Left kidney (tissue), 8 donors: ENCODE results near the gene UCP1. TPM values are rescaled to one million over a fixed set of nuclear protein-coding genes. Genes with fewer than 3 reads are reported as not detected.

ENCODE experiments used
- DNase-seq: peaks from one replicate; pipeline ENCODE4 v3.0.0-alpha.2; 2013
- long read RNA-seq, 8 donors: transcript quantifications; one replicate each; lab custom pipeline, GENCODE V29; 2026
- polyA plus RNA-seq: library from polyadenylated mRNA; unstranded; fragments of 120-200 nt; gene quantifications from one replicate; pipeline ENCODE4 v1.2.1, GENCODE V29; 2013; ENCODE audit not compliant: insufficient read length

Gene UCP1
- polyA plus RNA-seq = 0.25 TPM
- long read RNA-seq, donor 1, partial matches to known transcripts = 0 of 1 reads
- long read RNA-seq, donor 1, other reads (novel, unspliced or antisense) = 0 of 1 reads
- long read RNA-seq, donor 2 = 0 reads
- long read RNA-seq, donor 3 = 0 reads
- long read RNA-seq, donor 4 = 0 reads
- long read RNA-seq, donor 5 = 0 reads
- long read RNA-seq, donor 6 = 0 reads
- long read RNA-seq, donor 7 = 0 reads
- long read RNA-seq, donor 8 = 0 reads

DNA sequence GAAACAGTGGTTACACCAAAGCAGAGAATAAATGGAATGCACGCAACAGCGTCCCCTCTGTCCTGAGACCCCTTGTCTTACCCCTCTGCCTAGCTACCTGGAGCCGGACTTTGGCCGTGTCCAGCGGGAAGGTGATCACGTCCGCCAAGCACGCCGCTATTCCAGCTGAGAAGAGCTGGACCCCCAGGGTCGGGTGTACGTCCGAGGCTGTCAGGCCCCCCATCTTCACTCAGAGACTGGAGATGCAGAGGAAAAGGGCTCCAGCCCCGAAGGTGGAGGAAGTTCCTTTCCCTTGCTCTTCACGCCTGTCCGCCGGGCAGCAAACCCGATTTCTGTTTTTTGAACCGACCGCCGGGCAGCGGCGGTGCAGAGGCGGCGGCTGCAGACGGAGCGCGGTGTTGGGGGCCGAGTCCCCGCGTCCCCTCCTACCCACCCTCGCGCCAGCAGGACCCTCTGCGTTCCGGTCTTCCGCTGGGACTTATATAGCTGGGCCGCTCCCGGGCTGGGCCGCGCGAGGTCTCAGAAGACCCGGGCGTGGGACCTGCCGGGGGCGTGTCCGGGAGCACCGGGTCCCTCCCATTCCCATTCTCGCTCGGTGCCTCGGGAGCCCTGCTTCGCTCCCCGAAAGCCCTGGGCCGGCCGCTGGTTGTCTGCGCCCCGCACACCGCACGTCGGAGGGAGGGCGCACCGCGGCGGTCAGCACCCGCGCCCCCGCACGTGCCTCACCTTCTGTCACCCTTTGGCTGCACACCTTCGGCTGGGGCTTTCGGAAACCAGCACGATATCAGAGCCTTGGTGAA, at the start of gene UCP1:
UCP1 (minus strand) TSS at position 455 of the 800 bp plus-strand sequence; CDS start at position 223, 232 bp downstream.
- no peak for DNase-seq

GRCh38 chr4:140617499-140618248, 48.9 kb upstream of the UCP1 start:
- no peak for DNase-seq

GRCh38 chr4:140615451-140615850, 46.7 kb upstream of the UCP1 start:
- DNase-seq = no peak

DNA sequence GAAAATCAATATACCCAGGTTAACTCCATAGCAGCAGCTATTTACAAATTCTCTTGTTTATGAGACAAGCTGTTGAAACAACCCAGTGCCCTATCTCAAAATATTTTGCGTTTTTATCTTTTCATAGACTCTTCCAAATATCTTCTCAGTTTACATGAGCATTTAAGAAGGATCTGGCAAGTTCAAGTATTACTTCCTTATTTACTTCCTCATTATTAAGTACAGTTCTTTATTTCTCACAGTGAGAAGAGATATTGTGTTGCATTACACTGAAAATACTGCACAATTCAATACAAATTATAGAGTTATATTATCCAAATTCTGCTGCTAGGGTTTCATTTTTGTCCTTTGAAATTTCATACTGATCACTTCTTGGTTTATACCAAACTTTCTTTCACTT, 43.6 kb upstream of the UCP1 start:
- no peak for DNase-seq

GRCh38 chr4:140611854-140612253, 43.1 kb upstream of the UCP1 start:
- DNase-seq = no peak

GRCh38 chr4:140609548-140610425, 41.0 kb upstream of the UCP1 start:
- DNase-seq = peak; percentile 69

DNA sequence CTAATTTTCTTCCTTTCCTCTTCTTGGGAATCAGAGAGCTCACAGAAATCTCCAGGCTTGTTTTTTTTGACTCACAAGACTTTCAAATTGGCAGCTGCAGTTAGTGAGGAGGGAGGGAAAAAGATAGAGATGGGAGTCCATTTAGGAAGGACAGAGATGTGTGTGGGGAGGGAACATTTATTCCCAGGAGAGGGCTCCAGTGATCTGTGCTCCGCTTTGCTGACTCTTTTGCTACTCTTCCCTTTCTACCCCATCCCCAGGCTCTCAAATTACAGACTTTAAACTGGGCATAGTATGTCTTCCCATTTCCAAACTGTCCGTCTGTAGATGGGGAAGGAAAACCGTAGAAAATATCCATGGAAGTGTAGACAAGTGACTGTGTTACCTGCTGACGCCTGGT, 39.1 kb upstream of the UCP1 start:
- DNase-seq = no peak

- DNase-seq = no peak
These were observed 35.8 kb upstream of the UCP1 start for GRCh38 chr4:140604544-140604943.

GRCh38 chr4:140603286-140603685, 34.5 kb upstream of the UCP1 start:
- no peak for DNase-seq

DNA sequence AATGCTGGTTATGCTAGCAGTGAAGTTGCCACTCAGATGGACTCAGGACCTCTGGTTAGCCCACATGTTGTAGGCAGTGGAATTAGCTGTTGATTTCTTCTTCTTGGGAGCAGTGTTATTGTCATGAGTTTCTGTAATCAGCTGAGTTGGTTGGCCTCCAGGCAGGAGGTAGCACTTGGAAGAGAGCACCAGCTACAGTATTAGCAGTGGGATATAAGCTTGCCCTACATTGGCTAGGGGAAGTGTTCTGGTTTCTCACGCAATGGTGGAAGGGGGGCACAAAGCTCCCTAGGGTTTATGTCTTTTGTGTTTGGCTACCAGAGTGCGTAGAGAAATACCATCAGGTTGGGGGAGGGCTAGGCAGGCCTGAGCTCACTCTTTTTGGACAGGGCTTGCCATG, 34.0 kb upstream of the UCP1 start:
- DNase-seq = no peak

DNA sequence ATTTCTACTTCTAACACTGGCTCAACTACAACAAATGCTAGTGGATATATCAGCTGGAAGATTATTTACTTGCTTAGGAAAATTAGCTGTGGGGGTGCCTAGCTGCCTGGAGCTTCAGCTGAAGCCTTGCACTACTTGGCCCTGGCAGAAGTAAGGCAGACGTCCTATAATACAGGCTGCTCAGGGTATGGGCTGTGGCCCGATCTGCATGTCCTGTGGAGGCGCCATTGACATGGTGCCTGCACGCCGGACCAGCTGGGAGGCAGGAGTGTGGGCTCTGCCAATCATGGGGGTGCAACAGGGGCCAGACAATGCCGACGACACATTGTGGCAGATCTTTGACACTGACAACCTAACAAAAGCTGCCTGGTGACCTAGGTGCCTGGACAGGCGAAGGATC, 31.6 kb upstream of the UCP1 start:
- DNase-seq = no peak

DNA sequence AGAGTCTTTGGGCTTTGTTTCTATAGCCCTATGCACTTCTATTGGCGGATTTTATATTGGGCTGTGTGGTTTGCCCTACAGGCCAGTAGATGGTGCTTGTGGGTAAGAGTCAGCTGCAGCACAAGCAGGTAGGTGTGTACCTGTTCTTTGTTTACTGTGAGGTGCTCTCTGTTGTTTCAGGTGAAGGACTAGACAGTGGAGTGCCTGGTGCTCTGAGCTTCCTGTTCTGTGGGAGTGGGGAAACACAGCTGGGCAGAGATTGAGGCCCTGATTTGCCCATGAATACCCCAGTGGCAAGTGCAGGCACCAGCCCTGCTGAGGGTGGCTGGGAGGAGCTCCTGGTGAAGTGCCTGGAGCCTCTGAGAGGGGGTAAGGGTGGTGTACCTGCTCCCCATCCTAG, 26.3 kb upstream of the UCP1 start:
- no peak for DNase-seq

- DNase-seq = no peak
These were observed 15.7 kb upstream of the UCP1 start for GRCh38 chr4:140584439-140584838.

- DNase-seq = no peak
These were observed 12.3 kb upstream of the UCP1 start for GRCh38 chr4:140581078-140581477.

GRCh38 chr4:140579278-140579677, 10.5 kb upstream of the UCP1 start:
- no peak for DNase-seq

DNA sequence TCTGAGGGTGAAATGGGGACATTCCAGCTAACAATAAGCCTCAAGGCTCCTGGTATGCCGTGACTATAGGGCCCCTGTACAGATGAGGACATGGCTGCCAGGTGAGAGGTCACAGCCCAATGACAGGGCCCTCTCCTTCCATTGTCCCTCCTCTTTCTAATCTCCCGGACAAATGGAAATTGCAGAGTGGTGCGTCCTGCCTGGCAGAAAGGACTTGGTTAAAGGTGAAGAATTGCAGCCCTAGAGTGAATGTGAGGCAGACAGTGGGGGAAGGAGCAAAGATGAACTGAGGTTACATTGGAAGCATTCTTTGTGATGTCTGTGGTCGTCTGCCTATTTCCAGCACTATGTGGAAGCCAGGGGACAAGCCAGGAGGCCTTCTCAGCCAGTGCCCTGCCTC, 6.7 kb upstream of the UCP1 start:
- no peak for DNase-seq

DNA sequence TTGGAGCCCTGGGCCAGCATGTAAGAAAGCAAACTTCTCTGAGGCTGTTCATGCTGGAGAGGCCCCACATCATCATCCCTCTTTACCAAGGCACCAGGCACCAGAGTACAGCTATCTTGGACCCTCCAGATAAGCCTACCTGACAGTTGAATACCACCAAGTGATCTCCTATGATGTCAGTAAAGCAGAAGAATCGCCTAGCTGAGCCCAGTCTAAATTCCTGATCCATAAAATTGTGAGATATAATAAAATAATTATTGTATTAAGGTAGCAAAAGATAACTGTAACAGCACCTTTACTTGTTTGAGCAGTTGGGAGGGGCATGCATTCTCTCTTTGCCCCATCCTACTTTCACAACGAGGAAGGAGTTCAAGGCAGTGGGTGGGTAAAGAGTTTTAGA, 2.9 kb upstream of the UCP1 start:
- no peak for DNase-seq

- DNase-seq = no peak
These were observed 512 bp upstream of the UCP1 start for GRCh38 chr4:140569307-140569638.

DNA sequence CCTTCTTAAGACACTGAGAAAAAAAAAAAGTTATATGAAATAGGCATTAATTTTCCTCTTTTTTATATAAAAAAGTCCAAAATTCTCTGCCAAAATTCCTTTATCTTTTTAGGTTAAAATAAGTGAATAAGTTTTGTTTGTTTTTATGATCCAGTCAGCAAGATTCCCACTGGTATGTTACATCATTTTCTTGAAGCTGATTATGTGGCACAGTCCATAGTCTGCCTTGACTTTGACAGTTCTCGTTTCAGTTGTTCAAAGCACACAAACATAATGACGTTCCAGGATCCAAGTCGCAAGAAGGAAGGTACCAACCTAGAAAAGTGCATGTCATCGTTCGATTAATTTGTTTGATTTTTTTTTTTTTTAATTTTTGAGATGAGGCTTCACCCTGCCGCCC, 9.1 kb downstream of the UCP1 start:
- DNase-seq = no peak

GRCh38 chr4:140557831-140558435, 10.8 kb downstream of the UCP1 start:
- DNase-seq = no peak

GRCh38 chr4:140556372-140557085, 12.2 kb downstream of the UCP1 start:
- no peak for DNase-seq
